Smooth muscle cell of the brain vasculature (primary cell): ENCODE data around the gene PFKFB2.

Source experiments
- DNase-seq: peaks from one replicate; pipeline ENCODE4 v3.0.0-alpha.2; 2012; ENCODE audit warnings: low read depth, low spot score

The PFKFB2 gene

GRCh38 chr1:207088701-207089626, 35.9 kb downstream of the PFKFB2 start, which contains the start of gene C4BPB:
C4BPB (plus strand) TSS chr1:207088860; CDS start chr1:207089532, 672 bp downstream.
- DNase-seq = no peak

- no peak for DNase-seq
Observed at GRCh38 chr1:207089627-207090355, 36.7 kb downstream of the PFKFB2 start.

GRCh38 chr1:207091200-207091908, 38.3 kb downstream of the PFKFB2 start:
- no peak for DNase-seq

GRCh38 chr1:207093944-207094343, 40.9 kb downstream of the PFKFB2 start:
- no peak for DNase-seq

- no peak for DNase-seq
Observed at GRCh38 chr1:207097871-207098324, 44.8 kb downstream of the PFKFB2 start.

- DNase-seq = no peak
Observed at GRCh38 chr1:207101720-207102119, 48.6 kb downstream of the PFKFB2 start.

- DNase-seq = no peak
Observed at GRCh38 chr1:207102146-207102545, 49.1 kb downstream of the PFKFB2 start.

GRCh38 chr1:207102659-207103058, 49.6 kb downstream of the PFKFB2 start:
- no peak for DNase-seq

GRCh38 chr1:207103892-207104373, 50.9 kb downstream of the PFKFB2 start, which contains the start of gene C4BPA:
C4BPA (plus strand) TSS chr1:207104233; CDS start chr1:207113026, 8,793 bp downstream.
- no peak for DNase-seq

GRCh38 chr1:207109004-207109403, 55.9 kb downstream of the PFKFB2 start:
- DNase-seq = no peak

GRCh38 chr1:207112616-207113296, 59.7 kb downstream of the PFKFB2 start:
- DNase-seq = no peak

- no peak for DNase-seq
Observed at GRCh38 chr1:207115269-207115668, 62.2 kb downstream of the PFKFB2 start.

- DNase-seq = no peak
Observed at GRCh38 chr1:207124389-207124788, 71.3 kb downstream of the PFKFB2 start.

- DNase-seq = no peak
Observed at GRCh38 chr1:207128336-207128921, 75.4 kb downstream of the PFKFB2 start.

- no peak for DNase-seq
Observed at GRCh38 chr1:207129053-207129452, 76.0 kb downstream of the PFKFB2 start.
